HG03196 (cell line): ENCODE measurements around the gene PLD3.
"Not testable (repeated sequence)": the region's sequence is repeated elsewhere in the genome, so short reads cannot be mapped to it uniquely, and the experiment has no call there.

ENCODE experiments used
- ATAC-seq: cut with Tn5 transposase; IDR thresholded peaks from one replicate; pipeline ENCODE4 v1.9.1; 2021; ENCODE audit not compliant: unreplicated experiment

Gene PLD3

GRCh38 chr19:40383668-40384248 is 35.3 kb downstream of the PLD3 start:
- ATAC-seq: no peak

DNA sequence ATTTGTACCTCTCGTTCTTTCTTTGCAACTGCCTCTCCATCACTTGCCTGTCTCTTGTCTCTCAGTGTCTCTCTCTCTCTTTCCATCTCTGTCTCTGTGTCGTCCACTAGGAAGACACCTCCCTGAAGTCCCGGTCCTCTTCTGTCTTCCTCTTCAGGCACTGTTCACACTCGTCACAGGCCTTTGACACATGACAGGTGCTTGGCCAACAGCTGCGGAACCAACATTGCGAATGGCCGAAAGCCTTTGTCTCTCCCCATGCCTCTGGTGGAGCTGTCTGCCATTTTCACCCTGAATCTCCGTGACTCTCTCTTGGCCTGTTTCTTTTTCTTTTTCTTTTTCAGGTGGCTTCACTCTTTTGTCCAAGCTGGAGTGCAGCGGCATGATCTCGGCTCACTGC is 38.7 kb downstream of the PLD3 start:
- ATAC-seq: no peak

GRCh38 chr19:40388481-40388880 is 40.0 kb downstream of the PLD3 start:
- ATAC-seq: no peak

GRCh38 chr19:40389404-40390083 is 41.0 kb downstream of the PLD3 start:
- no peak for ATAC-seq

GRCh38 chr19:40390084-40390742 is 41.7 kb downstream of the PLD3 start, which contains the start of gene HIPK4:
HIPK4 (minus strand) TSS chr19:40390181; CDS start chr19:40389902, 279 bp downstream.
- no peak for ATAC-seq

DNA sequence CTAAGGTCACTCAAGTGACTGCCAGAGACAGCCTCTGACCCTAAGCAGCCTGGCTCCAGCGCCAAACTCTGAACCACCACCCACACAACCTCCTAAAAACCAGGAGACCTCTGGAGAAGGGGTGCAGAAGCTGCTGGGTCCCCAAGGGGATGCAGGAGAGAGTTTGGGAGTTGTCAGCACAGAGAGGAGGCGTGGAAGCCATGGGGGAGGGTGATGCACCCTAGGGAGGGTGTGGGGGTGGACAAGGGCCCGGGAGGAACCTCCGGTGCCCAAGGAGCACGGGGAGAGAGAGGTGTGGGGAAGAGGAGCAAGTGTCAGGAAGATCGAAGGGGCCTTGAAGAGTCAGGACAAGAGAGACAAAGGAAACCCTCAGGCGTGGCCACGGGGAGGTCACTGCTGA is 43.6 kb downstream of the PLD3 start:
- no peak for ATAC-seq

GRCh38 chr19:40392894-40393517 is 44.5 kb downstream of the PLD3 start:
- ATAC-seq: no peak

DNA sequence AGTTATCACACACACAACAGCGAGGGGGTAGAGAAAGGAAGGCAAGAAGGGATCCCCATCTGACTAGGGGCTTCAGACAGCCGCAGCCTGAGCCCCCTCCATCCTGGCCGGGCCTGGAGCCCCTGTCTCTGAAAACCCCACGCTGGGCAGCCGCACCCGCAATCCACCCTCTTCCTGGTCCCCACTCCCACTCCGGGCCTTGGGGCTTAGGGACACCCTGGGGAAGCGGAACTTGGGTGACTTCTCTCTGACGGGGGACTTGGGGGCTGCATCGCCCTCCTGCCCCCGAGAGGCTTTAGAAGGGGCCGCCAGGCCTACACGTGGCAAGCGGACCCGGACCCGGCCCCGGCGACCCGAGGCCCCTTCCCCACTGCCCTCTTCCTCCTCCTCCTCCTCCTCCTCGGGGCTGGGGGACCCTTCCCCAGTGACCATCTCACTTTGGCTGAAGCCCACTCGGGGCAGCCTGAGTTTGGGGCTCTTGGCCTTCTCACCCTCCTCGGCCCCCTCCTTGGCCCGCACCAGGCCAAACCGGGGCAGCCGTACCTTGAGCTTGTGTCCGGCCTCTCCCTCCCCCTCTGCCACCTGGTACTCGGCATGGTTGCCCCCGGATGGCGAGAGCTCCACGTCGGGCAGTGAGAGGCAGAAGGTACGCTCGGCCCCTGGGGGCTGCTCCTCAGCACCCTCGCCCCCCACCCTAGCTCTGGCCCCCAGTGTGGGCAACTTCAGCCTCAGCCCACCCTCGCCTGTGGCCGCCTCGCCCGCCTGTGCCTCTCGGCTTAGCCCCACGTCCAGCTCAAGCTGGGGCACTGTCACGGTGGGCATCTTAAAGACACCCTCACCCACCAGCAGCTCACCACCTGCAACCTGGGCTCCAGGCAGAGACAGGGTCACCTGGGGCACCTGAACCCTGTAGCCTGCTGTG is 45.7 kb downstream of the PLD3 start:
- ATAC-seq: no peak

- no peak for ATAC-seq
Observed at GRCh38 chr19:40394816-40395210, 46.3 kb downstream of the PLD3 start.

- no peak for ATAC-seq
Observed at GRCh38 chr19:40395956-40396355, 47.5 kb downstream of the PLD3 start.

- no peak for ATAC-seq
Observed at GRCh38 chr19:40396886-40397567, 48.5 kb downstream of the PLD3 start.

DNA sequence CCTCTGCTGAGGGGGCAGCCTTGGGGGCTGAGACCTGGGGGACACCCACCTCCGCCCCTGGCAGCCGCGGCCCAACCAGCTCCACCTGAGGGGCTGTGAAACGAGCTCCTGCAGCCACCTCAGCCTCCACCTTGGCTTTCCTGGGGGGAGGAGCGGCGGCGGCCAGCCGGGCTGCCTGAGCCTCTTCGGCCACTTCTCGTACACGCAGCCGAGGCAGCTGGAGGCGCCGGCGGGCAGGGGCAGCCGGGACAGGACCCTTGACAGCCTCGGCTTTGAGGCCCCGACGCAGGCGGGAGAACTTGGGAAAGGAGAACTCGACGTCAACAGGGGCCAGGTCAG is 49.0 kb downstream of the PLD3 start:
- no peak for ATAC-seq

GRCh38 chr19:40398417-40399131 is 50.1 kb downstream of the PLD3 start:
- ATAC-seq: no peak

DNA sequence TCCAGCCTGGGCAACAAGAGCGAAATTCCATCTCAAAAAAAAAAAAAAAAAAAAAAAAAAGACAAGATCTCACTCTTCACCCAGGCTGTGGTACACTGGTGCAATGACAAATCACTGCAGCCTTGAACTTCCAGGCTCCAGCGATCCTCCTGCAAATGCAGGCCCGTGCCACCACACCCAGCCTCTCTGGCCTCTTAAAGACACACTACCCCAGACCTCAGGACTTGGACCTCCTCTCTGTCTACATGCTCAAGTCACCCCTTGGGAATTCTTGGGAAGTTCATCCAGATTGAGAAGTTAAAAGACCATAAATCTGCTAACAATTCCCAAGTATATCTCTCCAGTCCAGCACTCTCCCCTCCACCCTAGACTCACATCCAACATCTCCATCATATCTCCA is 52.1 kb downstream of the PLD3 start:
- no peak for ATAC-seq

- ATAC-seq: peak; percentile 71
Observed at GRCh38 chr19:40403262-40403984, 54.9 kb downstream of the PLD3 start.

GRCh38 chr19:40407714-40408597 is 59.5 kb downstream of the PLD3 start:
- ATAC-seq: no peak

- ATAC-seq: not testable (repeated sequence)
Observed at GRCh38 chr19:40408598-40408925, 60.1 kb downstream of the PLD3 start.

GRCh38 chr19:40410030-40410389 is 61.5 kb downstream of the PLD3 start:
- no peak for ATAC-seq
